ENCODE results near the gene TBXA2R.

Gene TBXA2R

DNA sequence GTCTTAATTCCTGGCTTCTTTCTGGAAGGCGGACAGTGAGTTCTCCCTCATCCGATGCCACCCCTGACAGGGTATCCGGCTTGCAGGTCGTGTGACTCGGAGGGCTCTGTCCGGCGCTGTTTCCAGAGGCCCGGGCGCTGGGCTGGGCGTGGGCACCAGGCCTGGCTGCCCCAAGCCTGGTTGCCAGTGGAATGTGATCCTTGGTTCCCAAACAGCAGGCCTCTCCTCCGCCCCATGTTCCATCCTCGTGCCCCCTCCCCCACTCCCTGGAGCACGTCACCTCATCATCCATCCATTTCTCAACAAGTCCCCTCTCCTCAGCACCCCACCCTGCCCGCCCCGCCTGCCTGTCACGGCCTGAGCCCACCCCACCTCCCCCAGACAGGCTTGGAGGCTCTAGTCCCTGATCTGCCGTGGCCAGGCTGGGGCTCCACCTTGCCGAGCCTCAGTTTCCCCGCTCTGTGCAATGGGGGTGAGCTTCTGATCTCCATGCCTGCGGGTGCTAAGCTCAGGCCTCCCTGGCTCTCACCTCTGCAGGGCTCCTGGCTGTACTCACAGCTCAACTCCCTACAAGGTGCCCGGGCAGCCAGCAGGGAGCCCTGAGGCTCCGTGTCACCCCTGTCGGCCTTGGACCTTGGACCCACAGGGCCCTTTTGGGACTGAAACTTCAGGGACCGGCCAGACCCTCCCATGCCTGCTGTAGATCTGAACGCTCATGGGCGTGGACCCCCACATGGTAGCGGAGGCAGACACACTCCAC lies 2.3 kb downstream of the TBXA2R start:
- Histone ChIP-seq H3K4me2 (ENCODE audit: low read length) (no peak overlapping the region; the same call in 1 of the 2 replicates), H3K9ac (ENCODE audit: low read length) (no peak overlapping the region), H3K4me1 (ENCODE audit: insufficient read depth, low read length, severe bottlenecking) (peaks cover 10% of the 10 kb centered on the region), H3K36me3 (ENCODE audit: insufficient read depth, low read length) (no peaks in the 10 kb centered on the region), H3F3A (ENCODE audit: insufficient read depth, low read length) (no peaks in the 10 kb centered on the region), H4K20me1 (ENCODE audit: insufficient read depth, low read length) (no peaks in the 10 kb centered on the region), H3K27ac (ENCODE audit: low read depth, low read length, poor library complexity, severe bottlenecking) (no peak overlapping the region), H2AFZ (ENCODE audit: low read length) (no peak overlapping the region), H3K9me3 (ENCODE audit: low read length) (no peaks in the 10 kb centered on the region), H3K27me3 (ENCODE audit: insufficient read depth, low read length) (no peaks in the 10 kb centered on the region; the same call in 1 of the 2 replicates), H3K4me3 (ENCODE audit: low read depth, low read length, poor library complexity, severe bottlenecking) (no peak overlapping the region), H3K79me2 (ENCODE audit: insufficient read depth, low read length) (no peaks in the 10 kb centered on the region), H3K9me2 (ENCODE audit: low read depth, low read length) (no peaks in the 10 kb centered on the region)
- TF ChIP-seq EZH2 (IDR thresholded peaks at IDR 0.05; ENCODE audit: borderline replicate concordance, low read length), result no peak
- TF ChIP-seq, protein P1, sequence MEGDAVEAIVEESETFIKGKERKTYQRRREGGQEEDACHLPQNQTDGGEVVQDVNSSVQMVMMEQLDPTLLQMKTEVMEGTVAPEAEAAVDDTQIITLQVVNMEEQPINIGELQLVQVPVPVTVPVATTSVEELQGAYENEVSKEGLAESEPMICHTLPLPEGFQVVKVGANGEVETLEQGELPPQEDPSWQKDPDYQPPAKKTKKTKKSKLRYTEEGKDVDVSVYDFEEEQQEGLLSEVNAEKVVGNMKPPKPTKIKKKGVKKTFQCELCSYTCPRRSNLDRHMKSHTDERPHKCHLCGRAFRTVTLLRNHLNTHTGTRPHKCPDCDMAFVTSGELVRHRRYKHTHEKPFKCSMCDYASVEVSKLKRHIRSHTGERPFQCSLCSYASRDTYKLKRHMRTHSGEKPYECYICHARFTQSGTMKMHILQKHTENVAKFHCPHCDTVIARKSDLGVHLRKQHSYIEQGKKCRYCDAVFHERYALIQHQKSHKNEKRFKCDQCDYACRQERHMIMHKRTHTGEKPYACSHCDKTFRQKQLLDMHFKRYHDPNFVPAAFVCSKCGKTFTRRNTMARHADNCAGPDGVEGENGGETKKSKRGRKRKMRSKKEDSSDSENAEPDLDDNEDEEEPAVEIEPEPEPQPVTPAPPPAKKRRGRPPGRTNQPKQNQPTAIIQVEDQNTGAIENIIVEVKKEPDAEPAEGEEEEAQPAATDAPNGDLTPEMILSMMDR (IDR thresholded peaks at IDR 0.05; ENCODE audit: low read length), result no peak

DNA sequence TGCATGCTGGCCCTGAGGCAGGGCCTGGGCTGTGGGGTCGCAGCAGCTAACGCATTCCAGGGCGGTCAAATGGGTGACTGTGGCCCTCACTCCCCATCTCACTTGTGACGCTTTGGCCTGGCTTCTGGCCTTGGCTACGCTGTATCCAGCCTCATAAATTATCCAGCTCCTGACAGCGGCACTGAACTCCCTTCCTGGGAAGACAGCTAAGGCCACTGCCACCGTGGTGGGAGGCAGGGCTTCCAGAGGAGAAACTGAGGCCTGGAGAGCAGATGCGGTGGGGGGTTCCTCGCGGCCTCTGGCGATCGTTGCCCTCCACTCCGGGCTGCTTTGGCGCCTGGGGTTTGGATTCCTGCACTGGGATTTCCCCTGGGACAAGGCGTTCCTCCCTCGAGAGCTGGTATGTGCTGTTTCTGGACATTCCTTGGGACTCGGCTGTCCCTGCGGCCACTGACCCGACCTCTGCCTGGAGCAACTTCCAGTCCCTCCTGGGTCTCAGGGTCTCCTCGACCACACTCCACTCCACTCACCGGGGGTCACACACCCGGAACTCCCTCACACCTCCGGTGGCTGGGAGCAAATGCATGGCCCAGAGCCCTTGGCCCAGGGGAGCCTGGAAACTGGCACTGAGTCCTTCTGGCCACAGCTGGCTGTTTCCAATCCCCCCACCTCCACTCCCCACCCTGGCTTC lies 3.4 kb downstream of the TBXA2R start:
- Histone ChIP-seq H3K4me1 (ENCODE audit: insufficient read depth, low read length, severe bottlenecking) (peaks cover 10% of the 10 kb centered on the region), H3K36me3 (ENCODE audit: insufficient read depth, low read length) (no peaks in the 10 kb centered on the region), H4K20me1 (ENCODE audit: insufficient read depth, low read length) (no peaks in the 10 kb centered on the region), H3K4me2 (ENCODE audit: low read length) (no peak overlapping the region), H3K4me3 (ENCODE audit: low read depth, low read length, poor library complexity, severe bottlenecking) (no peak overlapping the region), H3F3A (ENCODE audit: insufficient read depth, low read length) (no peaks in the 10 kb centered on the region), H3K9me3 (ENCODE audit: low read length) (no peaks in the 10 kb centered on the region), H3K9ac (ENCODE audit: low read length) (no peak overlapping the region), H3K79me2 (ENCODE audit: insufficient read depth, low read length) (no peaks in the 10 kb centered on the region), H3K27me3 (ENCODE audit: insufficient read depth, low read length) (no peaks in the 10 kb centered on the region; the same call in 1 of the 2 replicates), H3K9me2 (ENCODE audit: low read depth, low read length) (no peaks in the 10 kb centered on the region), H3K27ac (ENCODE audit: low read depth, low read length, poor library complexity, severe bottlenecking) (no peak overlapping the region), H2AFZ (ENCODE audit: low read length) (no peak overlapping the region)
- TF ChIP-seq EZH2 (IDR thresholded peaks at IDR 0.05; ENCODE audit: borderline replicate concordance, low read length), result no peak
- TF ChIP-seq, protein P1 (IDR thresholded peaks at IDR 0.05; ENCODE audit: low read length), result no peak

DNA sequence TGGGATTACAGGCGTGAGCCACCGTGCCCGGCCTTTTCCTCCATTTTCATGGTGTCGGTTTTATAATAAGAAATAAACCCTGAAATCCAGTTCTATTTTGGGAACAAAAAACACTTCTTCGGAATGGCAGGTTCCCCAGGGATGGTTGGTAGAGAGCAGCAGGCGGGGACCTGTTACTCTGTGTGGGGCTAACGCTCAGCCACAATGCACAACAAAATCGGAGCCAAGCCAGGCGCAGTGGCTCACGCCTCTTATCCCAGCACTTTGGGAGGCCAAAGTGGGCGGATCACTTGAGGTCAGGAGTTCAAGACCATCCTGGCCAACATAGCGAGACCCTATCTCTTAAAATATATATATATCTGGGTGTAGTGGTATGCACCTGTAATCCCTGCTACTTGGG lies 5.7 kb downstream of the TBXA2R start:
- H4K20me1 ChIP-seq (ENCODE audit: insufficient read depth, low read length), result no peaks in the 10 kb centered on the region
- H3F3A ChIP-seq (ENCODE audit: insufficient read depth, low read length), result no peaks in the 10 kb centered on the region
- no peaks in the 10 kb centered on the region; the same call in 1 of the 2 replicates for H3K27me3 ChIP-seq (ENCODE audit: insufficient read depth, low read length)
- H3K27ac ChIP-seq (ENCODE audit: low read depth, low read length, poor library complexity, severe bottlenecking), result no peak overlapping the region
- H3K9me3 ChIP-seq (ENCODE audit: low read length), result no peaks in the 10 kb centered on the region
- no peaks in the 10 kb centered on the region for H3K9me2 ChIP-seq (ENCODE audit: low read depth, low read length)
- no peak for TF ChIP-seq EZH2 (IDR thresholded peaks at IDR 0.05; ENCODE audit: borderline replicate concordance, low read length)
- TF ChIP-seq, protein P1 (IDR thresholded peaks at IDR 0.05; ENCODE audit: low read length), result no peak
- H3K79me2 ChIP-seq (ENCODE audit: insufficient read depth, low read length), result no peaks in the 10 kb centered on the region
- H3K4me3 ChIP-seq (ENCODE audit: low read depth, low read length, poor library complexity, severe bottlenecking), result no peak overlapping the region
- no peak overlapping the region for H2AFZ ChIP-seq (ENCODE audit: low read length)
- H3K4me2 ChIP-seq (ENCODE audit: low read length), result no peak overlapping the region
- H3K9ac ChIP-seq (ENCODE audit: low read length), result no peak overlapping the region
- peaks cover 10% of the 10 kb centered on the region for H3K4me1 ChIP-seq (ENCODE audit: insufficient read depth, low read length, severe bottlenecking)
- H3K36me3 ChIP-seq (ENCODE audit: insufficient read depth, low read length), result no peaks in the 10 kb centered on the region

Measured in OCI-LY1 (cell line).